ENCODE data around the gene PLA2G4B.
A peak's percentile ranks its signal among the peaks of the same experiment; 100 is the strongest.

PLA2G4B gene

GRCh38 chr15:41827880-41828806 is 10.5 kb upstream of the PLA2G4B start, which contains the start of gene JMJD7:
TSS of gene JMJD7 (plus strand) at chr15:41828092. CDS start at chr15:41828125, 33 bp downstream.
- DNase-seq (ENCODE audit: low spot score) = peak; percentile 94

- DNase-seq (ENCODE audit: low spot score) = no peak
Measured at GRCh38 chr15:41828807-41829141, 9.9 kb upstream of the PLA2G4B start.

DNA sequence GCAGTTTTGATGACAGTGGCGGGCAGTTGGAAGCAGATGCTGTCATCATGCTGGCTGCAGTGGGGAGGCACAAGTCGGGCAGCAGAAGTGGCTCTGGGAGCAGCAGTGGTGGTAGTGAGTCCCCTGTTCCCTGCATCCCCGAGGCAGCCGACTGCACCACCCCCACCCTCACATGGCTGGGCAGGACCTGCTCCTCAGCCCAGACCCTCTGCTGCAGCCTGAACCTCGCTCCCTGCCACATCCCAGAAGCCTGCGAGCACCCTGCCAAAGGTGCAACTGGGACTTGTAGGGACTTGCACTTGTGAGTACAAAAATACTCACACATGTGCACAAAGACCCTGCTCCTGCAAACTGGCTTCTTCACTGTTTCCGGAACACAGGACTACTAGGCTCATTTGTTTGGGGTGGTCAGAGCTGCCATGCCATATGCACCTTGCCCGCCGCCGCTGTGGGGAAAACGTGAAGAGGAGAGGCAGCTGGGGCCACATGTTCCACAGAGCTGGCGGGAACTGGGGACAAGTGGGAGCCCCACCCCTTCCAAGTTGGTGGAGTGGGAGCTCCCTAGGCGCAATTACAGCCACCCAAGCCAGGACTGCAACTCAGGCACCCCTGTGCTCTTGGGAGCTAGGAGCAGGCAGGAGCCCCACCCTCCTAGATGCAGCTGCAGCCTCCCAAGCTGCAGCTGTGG is 8.5 kb upstream of the PLA2G4B start:
- DNase-seq (ENCODE audit: low spot score) = no peak

DNA sequence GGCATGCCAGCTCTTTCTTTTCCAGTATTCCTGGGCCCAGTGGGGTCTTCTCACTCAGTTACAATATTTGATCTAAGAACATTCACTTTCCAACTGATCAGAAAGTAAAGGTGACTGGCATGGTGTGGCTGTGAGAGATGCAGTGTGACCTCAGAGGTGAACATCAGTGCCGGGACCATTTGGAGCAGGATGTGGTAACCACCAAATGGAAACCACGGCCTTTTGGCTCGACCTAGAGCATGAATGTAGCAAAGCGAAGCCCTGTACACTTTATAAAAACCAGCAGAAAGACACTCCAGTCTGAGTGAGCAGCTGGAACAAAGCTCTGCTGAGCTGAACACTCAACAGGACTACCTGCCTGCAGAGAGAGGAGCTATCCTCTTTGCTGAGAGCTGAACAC is 7.4 kb upstream of the PLA2G4B start:
- peak; percentile 70 for DNase-seq (ENCODE audit: low spot score)

DNA sequence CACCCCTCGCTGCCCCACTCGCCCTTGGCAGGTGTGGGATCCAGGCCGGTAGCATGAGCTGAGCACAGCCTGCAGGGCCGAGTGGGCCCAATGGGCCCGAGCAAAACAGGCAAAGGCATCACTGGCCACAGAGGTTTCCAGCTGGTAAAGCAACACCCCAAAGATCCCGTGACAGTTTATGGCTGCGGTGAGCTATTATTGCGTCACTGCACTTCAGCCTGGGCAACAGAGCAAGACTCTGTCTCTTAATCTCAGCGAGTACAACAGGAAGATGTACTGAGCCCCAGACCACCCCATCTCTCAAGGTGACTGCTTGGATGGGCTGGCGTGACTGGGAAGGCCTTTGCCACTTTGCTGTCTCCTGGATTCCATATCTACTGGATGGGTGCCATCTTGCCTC is 6.4 kb upstream of the PLA2G4B start:
- no peak for DNase-seq (ENCODE audit: low spot score)

GRCh38 chr15:41832875-41833274 is 5.8 kb upstream of the PLA2G4B start:
- peak; percentile 16 for DNase-seq (ENCODE audit: low spot score)

- DNase-seq (ENCODE audit: low spot score) = no peak
Measured at GRCh38 chr15:41834096-41834495, 4.6 kb upstream of the PLA2G4B start.

GRCh38 chr15:41836073-41836472 is 2.6 kb upstream of the PLA2G4B start:
- no peak for DNase-seq (ENCODE audit: low spot score)

GRCh38 chr15:41836713-41837454 is 1.8 kb upstream of the PLA2G4B start:
- DNase-seq (ENCODE audit: low spot score) = no peak

DNA sequence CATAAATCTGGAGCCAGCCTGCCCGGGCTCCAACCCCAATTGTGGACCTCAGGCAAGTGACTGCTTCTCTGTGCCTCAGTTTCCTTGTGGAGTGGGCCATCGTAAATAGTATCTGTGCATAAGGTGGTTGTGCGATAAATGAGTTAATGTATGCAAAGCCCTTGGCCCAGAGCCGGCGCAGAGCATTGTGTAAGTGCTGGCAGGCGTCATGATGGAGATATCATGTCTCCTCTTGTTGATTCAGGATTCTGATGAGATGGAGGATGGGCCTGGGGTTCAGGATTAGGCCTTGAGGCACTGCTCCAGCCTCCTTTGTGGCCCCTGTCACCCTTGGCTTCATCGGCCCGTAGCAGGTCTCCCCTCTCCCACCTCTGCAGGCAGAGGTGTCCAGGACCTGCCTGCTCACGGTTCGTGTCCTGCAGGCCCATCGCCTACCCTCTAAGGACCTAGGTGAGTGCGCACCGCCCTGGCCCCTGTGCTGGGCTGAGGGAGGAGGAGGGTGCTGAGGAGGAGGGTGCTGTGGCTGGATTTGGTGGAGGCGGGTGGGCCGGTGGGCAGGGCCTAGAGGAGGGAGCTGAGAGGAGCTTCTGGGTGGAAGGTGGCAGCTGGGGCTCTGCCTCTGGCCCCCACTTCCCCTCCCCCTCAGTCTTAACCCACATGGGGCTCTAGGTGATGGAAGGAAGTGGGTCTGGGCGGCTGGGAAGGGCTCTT is 1.3 kb downstream of the PLA2G4B start:
- DNase-seq (ENCODE audit: low spot score) = no peak

DNA sequence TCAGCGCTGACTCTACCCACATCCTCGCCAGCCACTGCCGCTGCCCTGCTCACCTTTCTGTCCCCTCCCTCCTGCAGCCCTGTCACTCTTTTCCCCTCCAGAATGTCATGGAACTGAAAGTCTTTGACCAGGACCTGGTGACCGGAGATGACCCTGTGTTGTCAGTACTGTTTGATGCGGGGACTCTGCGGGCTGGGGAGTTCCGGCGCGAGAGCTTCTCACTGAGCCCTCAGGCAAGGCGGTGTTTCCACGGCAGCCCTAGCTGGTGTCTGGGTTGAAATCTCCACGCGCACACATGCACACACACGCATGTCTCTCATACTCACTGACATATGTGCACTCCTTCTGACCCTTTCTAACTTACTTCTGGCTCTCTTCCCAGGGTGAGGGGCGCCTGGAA is 2.0 kb downstream of the PLA2G4B start:
- no peak for DNase-seq (ENCODE audit: low spot score)

GRCh38 chr15:41841131-41841530 is 2.5 kb downstream of the PLA2G4B start:
- DNase-seq (ENCODE audit: low spot score) = no peak

GRCh38 chr15:41842229-41842628 is 3.6 kb downstream of the PLA2G4B start:
- DNase-seq (ENCODE audit: low spot score) = no peak

GRCh38 chr15:41843571-41843970 is 4.9 kb downstream of the PLA2G4B start:
- DNase-seq (ENCODE audit: low spot score) = no peak

GRCh38 chr15:41844814-41845213 is 6.2 kb downstream of the PLA2G4B start:
- no peak for DNase-seq (ENCODE audit: low spot score)

DNA sequence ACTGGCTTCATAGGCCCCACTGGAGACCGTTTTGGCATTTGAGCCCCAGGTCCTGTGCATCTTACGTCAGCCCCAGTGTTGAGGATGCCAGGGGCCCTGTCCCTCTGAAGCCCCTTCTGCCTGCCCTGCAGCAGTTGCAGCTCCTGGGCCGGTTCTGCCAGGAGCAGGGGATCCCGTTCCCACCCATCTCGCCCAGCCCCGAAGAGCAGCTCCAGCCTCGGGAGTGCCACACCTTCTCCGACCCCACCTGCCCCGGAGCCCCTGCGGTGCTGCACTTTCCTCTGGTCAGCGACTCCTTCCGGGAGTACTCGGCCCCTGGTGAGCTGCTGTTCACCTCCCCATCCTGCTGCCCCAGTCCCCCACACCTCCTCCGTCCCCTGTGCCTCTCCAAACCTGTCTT is 8.6 kb downstream of the PLA2G4B start:
- DNase-seq (ENCODE audit: low spot score) = no peak

- no peak for DNase-seq (ENCODE audit: low spot score)
Measured at GRCh38 chr15:41847981-41848380, 9.3 kb downstream of the PLA2G4B start.

DNA sequence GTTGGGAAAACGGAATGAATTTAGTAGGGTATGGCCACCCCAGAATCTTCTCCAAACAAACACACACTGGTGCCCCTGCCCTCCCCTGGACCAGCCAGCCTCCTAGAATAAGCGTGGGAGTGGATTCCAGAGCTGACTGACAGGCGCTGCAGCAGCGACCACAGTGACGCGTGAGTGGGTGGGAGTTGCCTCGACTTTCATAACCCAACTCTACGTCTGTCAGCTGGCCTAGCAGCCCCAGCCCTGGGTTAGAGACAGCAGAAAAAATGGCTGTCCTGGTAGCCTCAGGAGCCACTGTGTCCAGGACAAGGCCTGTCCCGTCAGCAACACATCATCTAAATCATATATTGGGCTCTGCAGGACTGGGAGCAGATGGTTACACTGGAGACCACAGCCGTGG is 10.0 kb downstream of the PLA2G4B start:
- no peak for DNase-seq (ENCODE audit: low spot score)

- no peak for DNase-seq (ENCODE audit: low spot score)
Measured at GRCh38 chr15:41849204-41849603, 10.6 kb downstream of the PLA2G4B start.

DNA sequence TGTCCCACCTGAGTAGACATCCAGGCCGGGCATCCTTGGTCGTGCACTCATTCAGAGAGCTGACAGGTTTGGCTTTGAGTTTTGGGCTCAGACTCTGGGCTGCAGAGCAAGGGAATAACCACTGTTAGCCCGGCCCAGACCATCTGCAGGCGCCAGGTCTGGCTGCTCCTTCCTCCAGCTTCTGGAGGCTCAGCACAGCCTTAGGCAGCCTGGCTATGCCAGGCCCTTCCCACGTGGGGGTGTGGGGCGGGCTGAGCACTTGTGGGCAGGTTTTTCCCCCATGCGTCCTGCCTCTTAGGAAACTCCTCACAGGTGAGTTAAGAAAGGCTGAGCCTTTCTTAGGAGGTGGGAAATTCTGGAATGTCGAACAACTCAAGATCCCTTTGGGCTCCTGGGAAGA is 11.2 kb downstream of the PLA2G4B start:
- DNase-seq (ENCODE audit: low spot score) = no peak

DNA sequence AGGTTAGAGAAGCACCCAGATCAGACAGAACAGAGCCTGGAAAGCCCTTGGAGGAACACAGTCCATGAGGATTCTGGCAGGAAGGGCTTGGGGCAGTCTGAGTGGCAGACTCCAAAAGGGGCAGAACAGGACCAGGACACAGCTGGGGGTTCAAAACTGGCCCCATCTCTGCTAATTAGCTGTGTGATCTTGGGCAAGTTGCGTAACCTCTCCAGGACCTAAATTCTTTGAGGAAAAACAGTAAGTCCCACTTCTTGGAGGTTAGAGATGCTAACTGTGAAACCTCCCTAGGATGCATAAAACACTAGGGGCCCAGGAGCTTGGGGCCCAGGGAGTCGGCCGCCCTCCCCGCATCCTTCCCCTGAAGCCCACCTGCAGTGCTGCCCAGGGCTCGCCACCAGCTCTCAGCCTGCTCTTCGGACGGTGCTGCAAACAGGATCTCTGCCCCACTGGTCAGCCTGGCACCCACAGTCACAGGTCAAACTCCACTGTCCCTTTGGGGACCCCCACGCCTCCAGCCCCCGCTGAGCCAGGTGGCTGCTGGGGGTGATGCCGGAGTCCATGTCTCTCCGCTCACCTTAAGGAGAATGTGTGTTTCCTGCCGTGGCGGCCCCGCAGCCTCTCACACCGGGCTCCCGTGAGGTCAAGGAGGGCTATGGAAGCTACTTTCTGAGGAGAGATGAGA is 12.0 kb downstream of the PLA2G4B start:
- no peak for DNase-seq (ENCODE audit: low spot score)

DNA sequence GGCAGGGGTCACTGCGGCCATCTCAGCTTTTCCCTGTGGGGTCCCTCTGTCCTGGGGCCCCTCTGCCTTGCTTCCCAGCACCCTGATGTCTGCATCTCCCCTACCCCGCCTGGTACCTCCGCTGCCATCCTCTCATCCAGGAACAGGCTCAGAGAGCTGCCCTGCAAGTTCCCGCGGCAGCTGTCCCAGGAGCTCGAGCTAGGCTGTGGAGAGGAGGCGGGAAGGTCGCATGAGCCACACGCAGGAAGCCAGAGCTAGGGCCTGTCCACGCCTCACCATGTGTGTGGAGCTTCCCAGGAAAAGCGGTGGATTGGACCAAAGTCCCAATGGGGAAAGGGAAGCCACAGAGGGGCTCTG is 12.5 kb downstream of the PLA2G4B start:
- no peak for DNase-seq (ENCODE audit: low spot score)

All from CD4-positive, alpha-beta T cell treated with Interleukin-6 at 100 ng/mL for 8 hours (primary cell).